Measurements from ENCODE around the gene SLC4A9.

GRCh38 chr5:140340605-140341121, 19.3 kb upstream of the SLC4A9 start:
- TF ChIP-seq, protein P1, sequence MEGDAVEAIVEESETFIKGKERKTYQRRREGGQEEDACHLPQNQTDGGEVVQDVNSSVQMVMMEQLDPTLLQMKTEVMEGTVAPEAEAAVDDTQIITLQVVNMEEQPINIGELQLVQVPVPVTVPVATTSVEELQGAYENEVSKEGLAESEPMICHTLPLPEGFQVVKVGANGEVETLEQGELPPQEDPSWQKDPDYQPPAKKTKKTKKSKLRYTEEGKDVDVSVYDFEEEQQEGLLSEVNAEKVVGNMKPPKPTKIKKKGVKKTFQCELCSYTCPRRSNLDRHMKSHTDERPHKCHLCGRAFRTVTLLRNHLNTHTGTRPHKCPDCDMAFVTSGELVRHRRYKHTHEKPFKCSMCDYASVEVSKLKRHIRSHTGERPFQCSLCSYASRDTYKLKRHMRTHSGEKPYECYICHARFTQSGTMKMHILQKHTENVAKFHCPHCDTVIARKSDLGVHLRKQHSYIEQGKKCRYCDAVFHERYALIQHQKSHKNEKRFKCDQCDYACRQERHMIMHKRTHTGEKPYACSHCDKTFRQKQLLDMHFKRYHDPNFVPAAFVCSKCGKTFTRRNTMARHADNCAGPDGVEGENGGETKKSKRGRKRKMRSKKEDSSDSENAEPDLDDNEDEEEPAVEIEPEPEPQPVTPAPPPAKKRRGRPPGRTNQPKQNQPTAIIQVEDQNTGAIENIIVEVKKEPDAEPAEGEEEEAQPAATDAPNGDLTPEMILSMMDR (IDR thresholded peaks at IDR 0.05) = no peak
- TF ChIP-seq POLR2A (IDR thresholded peaks at IDR 0.05) = no peak

Data from transverse colon (tissue), 3 donors.